Activated CD4-positive, alpha-beta T cell treated with anti-CD3 and anti-CD28 coated beads, Interleukin-2, amount 50 U/mL, for 16 hours (primary cell): ENCODE measurements around the gene RLN3.
"Not testable (repeated sequence)": the region's sequence is repeated elsewhere in the genome, so short reads cannot be mapped to it uniquely, and the experiment has no call there.

Source experiments
- DNase-seq: peaks from one replicate; pipeline ENCODE4 v3.0.0-alpha.2; 2020

Gene RLN3

DNA sequence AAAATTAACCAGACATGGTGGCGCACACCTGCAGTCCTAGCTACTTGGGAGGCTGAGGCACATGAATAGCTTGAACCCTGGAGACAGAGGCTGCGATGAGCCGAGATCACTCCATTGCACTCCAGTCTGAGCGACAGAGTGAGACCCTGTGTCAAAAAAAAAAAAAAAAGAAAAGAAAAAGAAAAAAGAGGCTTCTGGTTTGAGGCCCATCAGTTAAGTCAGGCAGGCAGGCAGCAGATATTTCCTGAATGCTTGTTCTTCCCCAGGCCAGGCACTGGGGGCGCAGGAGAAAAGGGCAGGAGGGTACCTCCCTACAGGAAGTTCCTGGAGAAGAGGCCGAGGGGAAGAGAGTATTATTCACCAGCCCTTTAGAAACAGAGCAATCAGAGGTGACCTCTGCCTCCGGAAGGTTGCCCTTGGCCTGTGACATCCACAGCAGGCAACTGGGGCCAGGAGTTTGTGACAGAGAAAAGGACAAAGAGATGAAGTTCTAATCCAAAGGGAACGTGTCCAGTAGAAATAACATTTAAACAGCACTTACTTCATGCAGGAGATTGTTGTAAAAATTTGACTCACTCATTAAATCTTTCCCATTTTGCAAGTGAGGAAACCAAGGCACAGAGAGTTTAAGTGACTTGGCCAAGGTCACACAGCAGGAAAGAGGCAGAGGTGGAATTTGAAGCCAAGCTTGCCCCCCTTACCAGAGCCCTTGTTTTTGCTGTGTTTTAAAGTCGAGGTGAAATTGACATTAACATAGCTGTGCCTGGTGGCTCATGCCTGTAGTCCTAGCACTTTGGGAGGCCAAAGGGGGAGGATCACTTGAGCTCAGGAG lies 4.3 kb upstream of the RLN3 start:
- DNase-seq = no peak

DNA sequence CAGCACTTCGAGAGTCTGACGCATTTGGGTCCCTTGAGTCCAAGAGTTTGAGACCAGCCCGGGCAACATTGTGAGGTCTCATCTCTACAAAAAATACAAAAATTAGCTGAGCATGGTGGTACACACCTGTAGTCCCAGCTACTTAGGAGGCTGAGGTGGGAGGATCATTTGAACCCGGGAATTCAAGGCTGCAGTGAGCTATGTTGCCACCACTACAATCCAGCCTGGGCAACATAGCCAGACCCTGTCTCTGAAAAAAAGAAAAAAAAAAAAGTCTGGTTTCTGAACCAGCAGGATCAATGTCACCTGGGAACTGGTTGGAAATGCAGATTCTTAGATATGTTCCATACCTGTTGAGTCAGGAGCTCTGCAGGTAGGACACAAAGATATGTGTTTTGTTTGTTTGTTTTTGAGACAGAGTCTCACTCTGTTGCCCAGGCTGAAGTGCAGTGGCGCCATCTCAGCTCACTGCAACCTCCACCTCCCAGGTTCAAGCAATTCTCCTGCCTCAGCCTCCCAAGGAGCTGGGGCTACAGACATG lies 1.2 kb upstream of the RLN3 start:
- DNase-seq = not testable (repeated sequence)

DNA sequence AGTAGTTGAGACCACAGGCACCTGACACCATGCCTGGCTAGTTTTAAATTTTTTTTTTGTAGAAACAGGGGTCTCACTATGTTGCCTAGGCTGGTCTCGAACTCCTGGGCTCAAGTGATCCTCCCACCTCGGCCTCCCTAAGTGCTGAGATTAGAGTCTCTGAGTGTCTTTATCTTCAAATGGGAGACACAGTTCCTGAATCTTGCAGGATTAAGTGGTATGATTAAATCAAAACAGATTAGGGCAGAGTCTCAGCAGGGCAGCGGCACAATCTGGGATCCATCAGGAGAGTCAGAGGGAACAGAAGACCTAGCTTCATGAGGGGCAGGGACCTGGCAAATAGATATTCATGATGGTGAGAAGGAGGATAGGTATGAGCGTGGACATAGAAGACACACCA lies 953 bp downstream of the RLN3 start:
- no peak for DNase-seq

DNA sequence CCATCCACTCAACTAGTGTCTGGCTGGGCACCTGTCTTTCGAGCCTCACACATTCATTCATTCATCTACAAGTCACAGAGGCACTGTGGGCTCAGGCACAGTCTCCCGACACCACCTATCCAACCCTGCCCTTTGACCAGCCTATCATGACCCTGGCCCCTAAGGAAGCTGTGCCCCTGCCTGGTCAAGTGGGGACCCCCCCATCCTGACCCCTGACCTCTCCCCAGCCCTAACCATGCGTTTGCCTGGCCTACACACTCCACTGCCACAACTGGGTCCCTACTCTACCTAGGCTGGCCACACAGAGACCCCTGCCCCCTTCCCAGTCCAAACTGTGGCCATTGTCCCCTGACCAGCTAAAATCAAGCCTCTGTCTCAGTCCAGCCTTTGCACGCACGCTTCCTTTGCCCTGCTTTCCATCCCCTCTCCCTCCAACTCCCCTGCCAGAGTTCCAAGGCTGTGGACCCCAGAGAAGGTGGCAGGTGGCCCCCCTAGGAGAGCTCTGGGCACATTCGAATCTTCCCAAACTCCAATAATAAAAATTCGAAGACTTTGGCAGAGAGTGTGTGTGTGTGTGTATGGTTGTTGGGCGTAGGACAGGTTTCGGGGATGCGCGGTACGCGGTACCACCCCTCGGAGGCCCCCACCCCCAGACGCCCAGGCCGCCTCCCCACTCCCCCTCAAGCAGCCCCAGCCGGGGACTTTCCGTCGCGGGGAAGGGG lies 3.2 kb downstream of the RLN3 start:
- DNase-seq = no peak

DNA sequence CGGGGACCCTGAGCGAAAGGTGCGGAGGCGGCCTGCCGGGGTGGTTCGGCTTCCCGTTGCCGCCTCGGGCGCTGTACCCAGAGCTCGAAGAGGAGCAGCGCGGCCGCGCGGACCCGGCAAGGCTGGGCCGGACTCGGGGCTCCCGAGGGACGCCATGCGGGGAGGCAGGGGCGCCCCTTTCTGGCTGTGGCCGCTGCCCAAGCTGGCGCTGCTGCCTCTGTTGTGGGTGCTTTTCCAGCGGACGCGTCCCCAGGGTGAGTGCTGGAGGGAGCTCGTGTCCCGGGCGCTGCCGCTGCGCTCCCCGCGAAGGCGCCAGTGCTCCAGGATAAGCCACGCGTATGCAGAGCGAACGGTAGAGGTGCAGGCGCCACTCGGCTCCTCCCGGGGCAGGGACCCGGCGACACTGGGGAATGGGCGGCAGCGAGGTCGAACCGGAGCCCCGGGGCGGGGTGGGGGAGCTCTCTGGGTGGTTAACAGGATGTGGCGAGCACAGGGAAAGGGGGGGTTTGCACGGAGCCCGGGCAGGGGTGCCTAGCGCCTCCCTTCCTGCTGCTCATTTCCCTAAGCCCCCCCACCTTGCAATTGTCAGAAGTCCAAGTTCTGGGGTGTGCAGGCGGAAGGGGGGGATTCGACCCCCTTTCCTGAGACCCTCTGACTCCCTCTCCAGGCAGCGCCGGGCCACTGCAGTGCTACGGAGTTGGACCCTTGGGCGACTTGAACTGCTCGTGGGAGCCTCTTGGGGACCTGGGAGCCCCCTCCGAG lies 4.0 kb downstream of the RLN3 start, which contains the start of gene IL27RA:
Gene IL27RA, plus strand, starts transcription at position 44 of the 762 bp plus-strand sequence. Its CDS starts 111 bp downstream, at position 155.
- DNase-seq = peak; percentile 75

DNA sequence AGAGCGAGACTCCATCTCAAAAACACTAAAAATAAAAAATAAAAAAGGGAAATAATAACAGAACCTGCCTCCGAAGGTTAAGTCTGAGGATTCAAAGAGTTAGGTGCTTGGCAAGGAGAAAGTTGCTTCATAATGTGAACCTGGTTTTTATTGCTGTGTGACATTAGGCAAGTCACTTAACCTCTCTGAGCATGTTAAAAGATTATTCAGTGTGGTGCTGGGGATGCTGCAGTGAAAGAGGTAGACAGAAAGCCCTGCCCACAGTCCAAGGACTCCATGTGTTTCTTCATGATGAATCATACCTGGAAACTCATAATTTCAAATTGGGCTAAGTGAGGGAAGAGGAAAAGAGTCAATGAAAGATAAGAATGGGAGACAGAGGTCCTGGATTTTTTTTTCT lies 6.0 kb downstream of the RLN3 start:
- DNase-seq = no peak

DNA sequence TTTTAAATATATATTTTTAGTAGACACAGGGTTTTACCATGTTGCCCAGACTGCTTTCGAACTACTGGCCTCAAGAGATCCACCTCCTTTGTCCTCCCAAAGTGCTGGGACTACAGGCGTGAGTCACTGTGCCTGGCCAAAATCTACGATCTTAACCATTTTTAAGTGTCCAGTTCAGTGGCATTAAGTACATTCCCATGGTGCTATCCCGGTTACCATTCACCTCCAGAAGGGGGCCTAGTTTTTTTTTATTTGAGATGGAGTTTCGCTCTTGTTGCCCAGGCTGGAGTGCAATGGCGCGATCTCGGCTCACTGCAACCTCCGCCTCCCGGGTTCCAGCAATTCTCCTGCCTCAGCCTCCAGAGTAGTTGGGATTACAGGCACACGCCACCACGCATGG lies 7.2 kb downstream of the RLN3 start:
- not testable (repeated sequence) for DNase-seq

DNA sequence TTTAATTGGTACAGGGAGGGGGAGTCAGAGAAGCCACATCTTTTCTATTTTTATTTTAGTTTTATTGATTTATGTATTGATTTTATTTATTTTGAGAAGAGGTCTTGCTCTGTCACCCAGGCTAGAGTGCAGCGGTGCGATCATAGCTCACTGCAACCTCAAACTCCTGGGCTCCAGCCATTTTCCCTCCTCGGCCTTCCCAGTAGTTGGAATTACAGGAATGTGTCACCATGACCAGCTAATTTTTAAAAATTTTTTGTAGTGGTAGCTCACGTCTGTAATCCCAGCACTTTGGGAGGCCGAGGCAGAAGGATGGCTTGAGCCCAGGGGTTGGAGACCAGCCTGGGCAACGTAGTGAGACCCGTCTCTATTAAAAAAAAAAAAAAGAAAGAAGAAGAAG lies 7.8 kb downstream of the RLN3 start:
- DNase-seq = no peak

DNA sequence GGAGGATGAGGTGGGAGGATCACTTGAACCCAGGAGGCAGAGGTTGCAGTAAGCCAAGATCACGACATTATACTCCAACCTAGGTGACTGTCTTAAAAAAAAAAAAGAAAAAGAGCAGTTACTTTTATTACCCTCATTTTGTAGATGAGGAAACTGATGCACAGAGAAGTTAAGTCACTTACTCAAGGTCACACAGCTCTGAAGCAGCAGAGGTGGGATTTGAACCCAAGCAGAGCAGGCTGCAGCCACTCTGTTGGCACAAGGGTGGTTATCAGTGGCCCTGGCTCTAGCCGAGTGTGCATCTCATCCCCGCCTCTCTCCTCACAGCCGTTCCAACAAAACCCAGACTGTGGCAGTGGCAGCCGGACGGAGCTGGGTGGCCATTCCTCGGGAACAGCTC lies 11.2 kb downstream of the RLN3 start:
- DNase-seq = no peak

DNA sequence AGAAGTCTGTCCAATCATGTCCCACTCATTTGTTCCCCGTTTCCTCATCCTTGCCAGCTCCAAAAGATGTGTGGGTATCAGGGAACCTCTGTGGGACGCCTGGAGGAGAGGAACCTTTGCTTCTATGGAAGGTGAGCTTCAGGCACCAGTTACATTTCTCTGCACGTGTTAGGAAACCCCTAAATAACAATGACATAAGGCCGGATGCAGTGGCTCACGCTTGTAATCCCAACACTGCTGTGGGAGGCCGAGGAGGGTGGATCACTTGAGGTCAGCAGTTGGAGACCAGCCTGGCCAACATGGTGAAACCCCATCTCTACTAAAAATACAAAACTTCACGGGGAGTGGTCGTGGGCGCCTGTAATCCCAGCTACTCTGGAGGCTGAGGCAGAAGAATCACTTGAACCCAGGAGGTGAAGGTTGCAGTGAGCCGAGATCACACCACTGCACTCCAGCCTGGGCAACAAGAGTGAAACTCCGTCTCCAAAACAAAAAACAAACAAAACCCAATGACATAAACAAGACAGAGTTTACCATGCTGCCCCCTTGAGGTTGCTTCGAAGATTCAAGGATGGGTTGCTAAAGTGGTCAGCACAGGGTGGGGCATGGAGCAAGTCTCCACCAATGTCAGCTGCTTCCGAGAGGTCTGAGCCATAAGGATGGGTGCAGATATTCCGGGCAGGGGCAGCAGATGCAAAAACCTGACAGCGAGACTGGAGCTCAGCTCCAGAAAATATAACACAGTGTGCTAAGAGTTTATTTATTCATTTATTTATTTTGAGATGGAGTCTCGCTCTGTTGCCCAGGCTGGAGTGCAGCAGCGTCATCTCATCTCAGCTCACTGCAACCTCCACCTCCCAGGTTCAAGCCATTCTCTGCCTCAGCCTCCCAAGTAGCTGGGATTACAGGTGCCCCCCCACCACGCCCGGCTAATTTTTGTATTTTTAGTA lies 15.0 kb downstream of the RLN3 start:
- DNase-seq = peak; percentile 60

DNA sequence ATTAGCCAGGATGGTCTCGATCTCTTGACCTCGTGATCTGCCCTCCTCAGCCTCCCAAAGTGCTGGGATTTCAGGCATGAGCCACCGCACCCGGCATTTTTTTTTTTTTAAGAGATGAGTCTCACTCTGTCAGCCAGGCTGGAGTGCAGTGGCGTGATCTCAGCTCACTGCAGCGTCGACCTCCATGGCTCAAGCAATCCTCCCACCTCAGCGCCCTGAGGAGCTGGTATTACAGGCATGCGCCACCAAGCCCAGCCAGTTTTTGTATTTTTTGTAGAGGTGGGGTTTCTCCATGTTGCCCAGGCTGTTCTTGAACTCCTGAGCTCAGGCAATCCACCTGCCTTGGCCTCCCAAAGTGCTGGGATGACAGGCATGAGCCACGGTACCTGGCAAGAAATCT lies 19.9 kb downstream of the RLN3 start:
- not testable (repeated sequence) for DNase-seq

DNA sequence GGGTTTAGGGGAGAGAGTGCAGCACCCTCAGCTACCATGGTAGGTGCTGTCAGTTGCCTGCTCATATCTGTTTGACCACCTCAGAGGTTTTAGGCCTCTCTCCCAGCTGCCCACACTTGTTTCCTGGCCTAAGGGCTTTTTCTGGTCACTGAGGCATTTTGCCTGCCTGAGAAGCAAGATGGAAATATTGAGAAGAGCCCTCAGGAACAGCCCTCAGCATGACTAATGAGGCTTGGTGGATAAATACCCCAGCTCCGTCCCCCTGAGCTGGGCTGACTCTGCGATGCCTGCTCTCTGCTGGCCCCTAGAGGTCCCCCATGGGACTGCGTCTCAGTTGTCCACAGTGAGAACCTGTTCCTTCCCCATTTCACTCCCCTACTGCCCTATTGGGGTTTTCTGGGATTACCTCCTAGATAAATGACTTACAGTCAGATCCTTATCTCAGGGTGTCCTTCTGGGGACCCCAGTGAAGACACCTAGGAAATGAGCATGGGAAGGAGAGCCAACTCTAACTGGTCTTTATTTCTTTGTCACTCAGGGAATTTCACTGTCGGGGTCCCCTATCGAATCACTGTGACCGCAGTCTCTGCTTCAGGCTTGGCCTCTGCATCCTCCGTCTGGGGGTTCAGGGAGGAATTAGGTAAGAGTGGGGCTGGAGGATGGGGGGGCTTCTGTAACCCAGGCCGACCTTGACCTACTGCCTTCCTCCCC lies 20.6 kb downstream of the RLN3 start:
- peak; percentile 68 for DNase-seq

DNA sequence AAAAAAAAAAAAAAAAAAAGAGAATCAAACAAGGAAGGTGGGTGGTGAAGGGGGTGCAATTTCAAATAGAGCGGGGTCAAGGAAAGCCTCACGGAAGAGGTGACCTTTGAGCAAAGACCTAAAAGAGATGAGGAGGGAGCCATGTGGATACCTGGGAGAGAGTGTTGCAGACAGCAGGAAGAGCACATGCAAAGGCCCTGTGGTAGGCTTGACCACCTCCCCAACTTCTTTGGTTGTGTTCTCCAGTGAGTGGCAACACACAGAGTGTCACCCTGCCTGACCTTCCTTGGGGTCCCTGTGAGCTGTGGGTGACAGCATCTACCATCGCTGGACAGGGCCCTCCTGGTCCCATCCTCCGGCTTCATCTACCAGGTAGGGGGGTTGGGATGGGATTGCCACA lies 22.6 kb downstream of the RLN3 start:
- no peak for DNase-seq

DNA sequence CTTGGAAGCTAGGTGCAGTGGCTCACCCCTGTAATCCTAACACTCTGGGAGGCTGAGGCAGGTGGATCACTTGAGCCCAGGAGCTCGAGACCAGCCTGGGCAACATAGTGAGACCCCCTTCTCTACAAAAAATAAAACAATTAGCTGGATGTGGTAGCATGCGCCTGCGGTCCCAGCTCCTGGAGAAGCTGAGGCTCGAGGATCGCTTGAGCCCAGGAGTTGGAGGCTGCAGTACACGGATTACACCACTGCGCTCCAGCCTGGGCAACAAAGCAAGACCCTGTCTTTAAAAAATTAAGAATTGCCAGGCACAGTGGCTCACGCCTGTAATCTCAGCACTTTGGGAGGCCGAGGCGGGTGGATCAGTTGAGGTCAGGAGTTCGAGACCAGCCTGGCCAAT lies 23.0 kb downstream of the RLN3 start:
- not testable (repeated sequence) for DNase-seq

DNA sequence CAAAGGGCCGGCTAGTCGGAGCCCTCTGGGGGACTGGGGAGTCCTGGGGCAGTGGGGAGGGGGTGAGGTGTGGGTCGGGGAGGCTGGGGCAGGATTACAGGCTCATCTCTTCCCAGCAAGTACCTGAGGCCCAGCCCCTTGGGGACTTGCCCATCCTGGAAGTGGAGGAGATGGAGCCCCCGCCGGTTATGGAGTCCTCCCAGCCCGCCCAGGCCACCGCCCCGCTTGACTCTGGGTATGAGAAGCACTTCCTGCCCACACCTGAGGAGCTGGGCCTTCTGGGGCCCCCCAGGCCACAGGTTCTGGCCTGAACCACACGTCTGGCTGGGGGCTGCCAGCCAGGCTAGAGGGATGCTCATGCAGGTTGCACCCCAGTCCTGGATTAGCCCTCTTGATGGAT lies 24.0 kb downstream of the RLN3 start:
- DNase-seq = no peak

DNA sequence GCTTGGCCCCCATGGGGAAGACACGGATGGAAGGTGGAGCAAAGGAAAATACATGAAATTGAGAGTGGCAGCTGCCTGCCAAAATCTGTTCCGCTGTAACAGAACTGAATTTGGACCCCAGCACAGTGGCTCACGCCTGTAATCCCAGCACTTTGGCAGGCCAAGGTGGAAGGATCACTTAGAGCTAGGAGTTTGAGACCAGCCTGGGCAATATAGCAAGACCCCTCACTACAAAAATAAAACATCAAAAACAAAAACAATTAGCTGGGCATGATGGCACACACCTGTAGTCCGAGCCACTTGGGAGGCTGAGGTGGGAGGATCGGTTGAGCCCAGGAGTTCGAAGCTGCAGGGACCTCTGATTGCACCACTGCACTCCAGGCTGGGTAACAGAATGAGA lies 24.5 kb downstream of the RLN3 start:
- no peak for DNase-seq

DNA sequence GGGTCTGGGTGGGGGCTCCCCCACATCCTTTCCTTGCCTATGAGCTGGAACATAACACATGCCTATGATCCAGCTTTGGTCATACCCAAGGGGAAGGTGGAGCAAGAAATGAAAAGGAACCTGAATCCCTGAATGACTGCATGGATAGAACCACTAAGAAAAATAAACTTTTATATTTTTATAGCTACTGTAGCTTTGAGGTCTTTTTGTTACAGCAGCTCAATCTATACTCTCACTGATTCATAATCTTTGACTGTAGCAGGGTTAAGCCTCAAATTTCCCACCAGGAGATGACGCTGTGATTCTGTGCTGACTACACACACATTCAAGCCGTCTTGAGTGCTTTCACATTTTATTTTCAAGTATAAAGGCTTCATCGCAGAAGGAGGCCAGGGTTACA lies 25.1 kb downstream of the RLN3 start:
- no peak for DNase-seq

DNA sequence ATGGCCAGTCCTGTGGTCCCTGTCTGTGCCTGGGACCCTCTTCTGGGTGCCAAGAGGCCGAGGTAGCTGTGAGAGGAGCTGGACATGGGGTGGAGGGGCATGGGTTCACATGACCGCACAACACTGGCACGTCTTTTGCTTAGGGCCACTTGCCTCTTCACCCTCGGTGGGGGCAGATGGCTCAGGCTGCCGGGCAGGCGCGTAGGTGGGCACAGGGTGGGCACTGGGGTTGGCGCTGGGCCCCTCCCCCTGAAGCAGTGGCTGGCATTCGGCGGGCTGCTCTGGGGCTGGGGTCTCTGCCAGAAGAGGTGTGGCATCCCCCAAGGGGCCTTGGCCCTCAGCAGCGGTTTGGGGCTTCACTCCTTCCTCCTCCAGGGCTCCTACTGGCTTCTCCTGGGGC lies 25.6 kb downstream of the RLN3 start:
- DNase-seq = no peak

DNA sequence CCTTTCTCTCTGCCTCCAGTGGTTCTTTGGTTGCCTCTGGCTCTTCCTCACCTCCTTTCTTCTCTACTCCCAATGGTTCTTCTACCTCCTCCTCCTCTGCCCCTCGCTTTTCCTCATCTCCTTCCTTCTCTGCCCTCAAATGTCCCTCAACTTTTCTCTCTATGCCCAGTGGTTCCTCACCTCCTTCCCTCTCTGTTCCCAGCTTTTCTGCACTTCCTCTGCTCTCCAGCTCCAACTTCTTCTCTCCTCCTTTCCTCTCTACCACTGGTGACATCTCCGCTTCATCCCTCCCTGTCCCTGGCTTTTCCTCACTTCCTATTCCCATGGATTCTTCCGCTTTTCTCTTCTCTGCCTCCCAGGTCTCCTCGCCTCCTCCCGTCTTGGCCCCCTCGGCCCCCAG lies 26.2 kb downstream of the RLN3 start:
- DNase-seq = no peak

DNA sequence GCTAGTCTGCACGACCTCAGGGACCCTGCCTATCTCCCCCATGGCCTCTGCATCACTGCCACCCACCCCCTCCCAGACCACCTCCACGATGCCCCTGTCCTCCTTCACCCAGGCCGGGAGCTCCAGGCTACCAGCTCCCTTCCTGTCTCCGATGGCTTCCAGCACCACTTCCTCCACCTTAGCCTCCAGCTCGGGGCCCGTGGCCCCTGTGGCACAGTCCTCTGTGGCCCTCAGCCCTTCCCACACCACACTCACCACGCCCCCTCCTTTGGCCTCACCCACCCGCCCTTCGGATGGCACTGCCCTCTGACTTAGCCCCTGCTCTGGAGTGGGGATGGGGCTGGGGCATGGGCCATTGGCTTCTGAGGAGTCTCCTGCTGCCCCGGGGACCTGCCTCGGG lies 26.8 kb downstream of the RLN3 start:
- DNase-seq = no peak

DNA sequence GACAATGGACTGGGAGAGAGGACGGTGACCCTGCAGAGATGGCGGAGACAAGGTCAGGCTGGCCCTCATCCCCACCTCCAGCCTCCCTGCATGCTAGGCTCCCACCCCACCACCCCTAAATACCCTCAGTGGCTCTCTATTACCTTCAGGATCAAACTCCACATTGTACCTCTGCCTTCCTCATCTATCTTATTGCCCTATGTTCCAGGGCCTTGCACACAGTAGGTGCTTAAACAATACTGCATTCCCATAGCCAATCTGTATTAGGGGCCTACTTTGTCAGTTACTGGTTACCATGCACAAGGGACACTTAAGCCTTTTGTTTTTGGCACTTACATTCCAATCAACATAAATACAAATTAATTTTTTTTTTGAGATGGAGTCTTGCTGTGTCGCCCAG lies 27.4 kb downstream of the RLN3 start:
- DNase-seq = no peak
